Nephron (organoid): ENCODE data around the gene KLK11.
"Not testable (repeated sequence)": the region's sequence is repeated elsewhere in the genome, so short reads cannot be mapped to it uniquely, and the experiment has no call there.

Source experiments
- H3K27ac Mint-ChIP-seq, 3 experiments: 2 replicates each; pipeline ENCODE4 v1.8.0; 2020; ENCODE audit warnings: mixed read lengths in 3 of 3, mild to moderate bottlenecking in 2 of 3, moderate library complexity in 1 of 3
- H3K27me3 Mint-ChIP-seq: 2 replicates; pipeline ENCODE4 v1.8.0; 2021; ENCODE audit warnings: low read depth, mild to moderate bottlenecking, moderate library complexity, mixed read lengths
- H3K36me3 Mint-ChIP-seq: 2 replicates; pipeline ENCODE4 v1.8.0; 2020; ENCODE audit warnings: low read depth, mixed read lengths
- H3K4me1 Mint-ChIP-seq: 2 replicates; pipeline ENCODE4 v1.8.0; 2020; ENCODE audit warnings: mixed read lengths
- H3K4me3 Mint-ChIP-seq, 3 experiments: 2 replicates each; pipeline ENCODE4 v1.8.0; 2020; ENCODE audit warnings: mild to moderate bottlenecking in 3 of 3, mixed read lengths in 3 of 3, moderate library complexity in 2 of 3
- H3K9me3 Mint-ChIP-seq: 2 replicates; pipeline ENCODE4 v1.8.0; 2020; ENCODE audit warnings: mixed read lengths
- CTCF ChIP-seq, 3 experiments: fragments of 200-600 bp; sonication (generic); IDR thresholded peaks; one replicate each; pipeline ENCODE4 v1.5.0; 2021; ENCODE audit warnings: antibody characterized with exemption in 3 of 3; ENCODE audit not compliant: unreplicated experiment in 3 of 3

The KLK11 gene

DNA sequence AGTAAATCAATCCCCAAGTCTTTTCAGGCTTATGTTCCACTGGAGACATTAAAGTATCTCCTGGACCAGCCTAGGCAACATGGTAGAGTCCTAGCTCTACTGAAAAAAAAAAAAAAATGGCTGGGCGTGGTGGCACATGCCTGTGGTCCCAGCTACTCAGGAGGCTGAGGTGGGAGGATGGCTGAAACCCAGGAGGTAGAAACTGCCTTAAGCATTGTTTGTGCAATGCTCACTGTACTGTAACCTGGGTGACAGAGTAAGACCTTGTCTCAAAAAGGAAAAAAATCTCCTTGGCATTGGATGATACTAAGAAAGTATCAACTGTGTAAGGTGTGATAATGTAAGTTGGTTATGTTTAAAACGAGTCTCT, 33.8 kb downstream of the KLK11 start:
- no peak for TF ChIP-seq CTCF (IDR thresholded peaks at IDR 0.05; ENCODE audit: unreplicated experiment in 3 of 3)
- Mint-ChIP-seq H3K9me3 (no peaks in the 10 kb centered on the region), H3K4me3 (no peak overlapping the region), H3K27me3 (peaks cover 33% of the 10 kb centered on the region), H3K36me3 (no peaks in the 10 kb centered on the region), H3K27ac (no peak overlapping the region), H3K4me1 (no peaks in the 10 kb centered on the region)

DNA sequence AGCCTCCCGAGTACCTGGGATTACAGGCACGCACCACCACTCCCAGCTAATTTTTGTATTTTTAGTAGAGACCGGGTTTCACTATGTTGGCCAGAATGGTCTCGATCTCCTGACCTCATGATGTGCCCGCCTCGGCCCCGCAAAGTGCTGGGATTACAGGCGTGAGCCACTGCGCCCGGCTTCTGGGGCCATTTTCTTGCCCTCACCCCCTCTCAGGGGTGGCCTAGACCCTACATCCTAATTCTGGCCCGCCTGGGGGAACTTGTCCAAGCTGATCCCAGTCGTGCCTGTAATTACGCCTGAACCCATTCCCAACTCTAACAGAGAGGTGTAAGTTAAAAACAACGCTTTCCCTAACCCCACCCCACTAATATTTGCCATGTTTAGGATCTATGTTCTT, 42.0 kb downstream of the KLK11 start:
- not testable (repeated sequence) for H3K27ac Mint-ChIP-seq, H3K4me1 Mint-ChIP-seq, H3K9me3 Mint-ChIP-seq, H3K36me3 Mint-ChIP-seq, H3K4me3 Mint-ChIP-seq
- H3K27me3 Mint-ChIP-seq, result peaks cover 56% of the 10 kb centered on the region

- H3K4me3 Mint-ChIP-seq, result no peak within 1 kb of the TSS
- no peaks in the 10 kb centered on the region for H3K9me3 Mint-ChIP-seq
- peaks cover 9% of the 10 kb centered on the region for H3K4me1 Mint-ChIP-seq
- peaks cover 53% of the 10 kb centered on the region for H3K27me3 Mint-ChIP-seq
- TF ChIP-seq CTCF (IDR thresholded peaks at IDR 0.05; ENCODE audit: unreplicated experiment in 3 of 3), result no peak
- H3K36me3 Mint-ChIP-seq, result no peaks in the 10 kb centered on the region
- H3K27ac Mint-ChIP-seq, result no peak within 1 kb of the TSS
Observed at GRCh38 chr19:50983625-50984292, 42.7 kb downstream of the KLK11 start, which contains the start of gene KLK7. KLK7 (minus strand) TSS chr19:50983917; CDS start chr19:50982399, 1,518 bp downstream.

DNA sequence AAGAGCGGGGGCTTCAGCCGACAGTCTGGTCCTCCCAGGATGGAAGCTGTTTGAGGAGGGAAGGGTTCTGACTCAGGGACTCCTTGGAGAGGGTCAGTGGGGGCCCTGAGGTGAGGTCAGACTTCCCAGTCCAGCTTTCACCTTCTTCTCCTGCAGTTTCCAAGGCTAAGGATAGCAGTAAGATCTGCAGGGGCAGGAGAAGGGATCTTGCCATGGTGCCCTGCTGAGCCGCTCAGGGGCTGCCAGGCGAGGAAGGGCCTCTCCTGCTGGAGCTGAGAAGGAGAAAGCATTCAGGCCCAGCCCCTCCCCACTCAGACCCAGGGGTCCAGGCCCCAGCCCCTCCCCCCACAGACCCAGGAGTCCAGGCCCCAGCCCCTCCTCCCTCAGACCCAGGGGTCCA, 44.2 kb downstream of the KLK11 start:
- Mint-ChIP-seq H3K4me3 (no peak overlapping the region), H3K4me1 (peaks cover 11% of the 10 kb centered on the region), H3K27ac (no peak overlapping the region), H3K36me3 (no peaks in the 10 kb centered on the region), H3K9me3 (no peaks in the 10 kb centered on the region), H3K27me3 (peaks cover 48% of the 10 kb centered on the region)
- TF ChIP-seq CTCF (IDR thresholded peaks at IDR 0.05; ENCODE audit: unreplicated experiment in 3 of 3), result no peak

DNA sequence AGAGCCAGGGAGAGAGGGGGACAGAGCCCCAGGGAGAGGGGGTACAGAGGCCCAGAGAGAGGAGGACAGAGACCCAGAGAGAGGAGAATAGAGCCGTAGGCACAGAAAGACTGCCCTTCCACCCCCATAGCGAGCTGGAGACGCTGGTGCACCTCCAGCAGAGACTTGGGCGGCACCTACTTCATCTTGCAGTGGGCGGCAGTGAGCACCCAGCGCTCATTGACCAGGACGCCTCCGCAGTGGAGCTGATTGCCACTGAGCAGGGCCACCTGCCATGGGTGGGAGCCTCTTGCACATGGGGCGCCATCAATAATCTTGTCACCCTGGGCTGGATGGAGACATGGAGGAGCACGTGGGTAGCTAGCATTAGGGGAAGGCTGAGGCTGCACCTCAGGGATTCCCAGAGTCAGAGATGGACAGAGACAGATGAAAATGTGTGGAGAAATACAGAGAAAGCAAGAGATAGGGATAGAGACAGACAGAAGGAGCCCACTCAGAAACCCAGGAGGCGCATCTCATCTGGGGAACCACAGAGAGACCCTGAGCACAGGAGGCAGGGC, 44.7 kb downstream of the KLK11 start:
- Mint-ChIP-seq H3K27ac (no peak overlapping the region), H3K9me3 (no peaks in the 10 kb centered on the region), H3K36me3 (no peaks in the 10 kb centered on the region), H3K4me3 (no peak overlapping the region), H3K27me3 (peaks cover 43% of the 10 kb centered on the region), H3K4me1 (peaks cover 11% of the 10 kb centered on the region)
- TF ChIP-seq CTCF (IDR thresholded peaks at IDR 0.05; ENCODE audit: unreplicated experiment in 3 of 3), result no peak

GRCh38 chr19:50980208-50980607, 46.2 kb downstream of the KLK11 start:
- Mint-ChIP-seq H3K4me1 (peaks cover 11% of the 10 kb centered on the region), H3K9me3 (no peaks in the 10 kb centered on the region), H3K27me3 (peaks cover 41% of the 10 kb centered on the region), H3K36me3 (no peaks in the 10 kb centered on the region), H3K27ac (no peak overlapping the region), H3K4me3 (no peak overlapping the region)
- TF ChIP-seq CTCF (IDR thresholded peaks at IDR 0.05; ENCODE audit: unreplicated experiment in 3 of 3), result no peak
